Fibroblast of lung (primary cell): ENCODE measurements around the gene RETREG2.

Source experiments
- CTCF ChIP-seq, 2 donors: IDR thresholded peaks in 1 of 2; conservative IDR thresholded peaks in 1 of 2; 1 replicate in 1 of 2; 2 replicates in 1 of 2; pipeline ENCODE4 v1.5.1; 2011 to 2012; ENCODE audit warnings: low read length in 2 of 2, control low read depth in 1 of 2, inconsistent platforms in 1 of 2, low read depth in 1 of 2, mild to moderate bottlenecking in 1 of 2
- EZH2 ChIP-seq: IDR thresholded peaks from 2 replicates; pipeline ENCODE4 v1.5.1; 2012; ENCODE audit warnings: low read length, control low read depth, mild to moderate bottlenecking; ENCODE audit errors: missing control alignments

GRCh38 chr2:219219784-219220532 lies 41.9 kb downstream of the RETREG2 start:
- TF ChIP-seq CTCF (conservative IDR thresholded peaks at IDR 0.05 in 1 of 2, IDR thresholded peaks at IDR 0.05 in 1 of 2; ENCODE audit: low read depth in 1 of 2, low read length in 2 of 2), result no peak
- no peak for TF ChIP-seq EZH2
